Smooth muscle cell (in vitro differentiated cells): ENCODE data around the gene WASL. TPM values are rescaled to one million over a fixed set of nuclear protein-coding genes. Genes with fewer than 3 reads are reported as not detected.

ENCODE experiments used
- DNase-seq: peaks from one replicate; lab custom pipeline; 2025; ENCODE audit not compliant: unreplicated experiment; lab: John Stamatoyannopoulos, UW
- H2AFZ ChIP-seq: fragments of 200-600 bp; sonication (generic); 2 replicates; pipeline ENCODE4 v1.6.0; 2016; ENCODE audit warnings: antibody characterized with exemption, low read depth, mild to moderate bottlenecking
- H3F3A ChIP-seq: fragments of 200-600 bp; sonication (generic); 2 replicates; pipeline ENCODE4 v1.6.0; 2017; ENCODE audit warnings: antibody characterized with exemption, low read depth
- H3K27ac ChIP-seq: fragments of 200-600 bp; sonication (generic); 2 replicates; pipeline ENCODE4 v1.5.1; 2016; ENCODE audit warnings: low read depth, mild to moderate bottlenecking
- H3K27me3 ChIP-seq: fragments of 200-600 bp; sonication (generic); 2 replicates; pipeline ENCODE4 v1.6.1; 2016; ENCODE audit warnings: low read depth, mild to moderate bottlenecking
- H3K36me3 ChIP-seq: fragments of 200-600 bp; sonication (generic); 2 replicates; pipeline ENCODE4 v1.5.1; 2016; ENCODE audit warnings: low read depth
- H3K4me1 ChIP-seq: fragments of 200-600 bp; sonication (generic); 2 replicates; pipeline ENCODE4 v1.5.1; 2016; ENCODE audit warnings: low read depth
- H3K4me2 ChIP-seq: fragments of 200-600 bp; sonication (generic); 2 replicates; pipeline ENCODE4 v1.6.0; 2016; ENCODE audit warnings: mild to moderate bottlenecking
- H3K4me3 ChIP-seq: fragments of 200-600 bp; sonication (generic); 2 replicates; pipeline ENCODE4 v1.5.1; 2016; ENCODE audit warnings: mild to moderate bottlenecking
- H3K79me2 ChIP-seq: fragments of 200-600 bp; sonication (generic); 2 replicates; pipeline ENCODE4 v1.6.0; 2016; ENCODE audit warnings: low read depth, mild to moderate bottlenecking
- H3K9ac ChIP-seq: fragments of 200-600 bp; sonication (generic); 2 replicates; pipeline ENCODE4 v1.6.0; 2016; ENCODE audit warnings: low read depth
- H3K9me3 ChIP-seq: fragments of 200-600 bp; sonication (generic); replicated peaks from 2 replicates; pipeline ENCODE4 v1.5.1; 2016; ENCODE audit warnings: low read depth
- H4K20me1 ChIP-seq: fragments of 200-600 bp; sonication (generic); 2 replicates; pipeline ENCODE4 v1.6.0; 2016; ENCODE audit warnings: low read depth
- CTCF ChIP-seq: fragments of 200-600 bp; sonication (generic); IDR thresholded peaks from 2 replicates; pipeline ENCODE4 v1.5.1; 2017; ENCODE audit warnings: borderline replicate concordance, mild to moderate bottlenecking, antibody characterized with exemption; ENCODE audit not compliant: insufficient read depth, poor library complexity, severe bottlenecking
- WGBS: methylation state at CpG from one replicate; pipeline ENCODE4 v1.1.7; 2016; ENCODE audit warnings: low lambda C conversion rate; 5-methylcytosine and 5-hydroxymethylcytosine counted together
- polyA plus RNA-seq: library from polyadenylated mRNA; unstranded; fragments of >200 nt; fragmentation: Nextera tagmentation; extraction: Ambion mirVana; gene quantifications from 2 replicates; pipeline ENCODE4 v1.2.1, GENCODE V29; 2016
- total RNA-seq: library from RNA; depleted of rRNA; stranded (reverse); fragments of >200 nt; gene quantifications from 2 replicates; pipeline ENCODE4 v1.2.3, GENCODE V29; 2014

WASL gene
- total and polyA plus RNA-seq, 2 experiments from 2014 or later, result 22.7 to 35.3 TPM

GRCh38 chr7:123789817-123790216 is 41.0 kb upstream of the WASL start:
- TF ChIP-seq CTCF, result no peak
- Histone ChIP-seq H3K4me2 (no peak overlapping the region), H3K9ac (no peak overlapping the region), H3F3A (no peaks in the 10 kb centered on the region), H3K4me3 (no peak overlapping the region), H3K4me1 (no peaks in the 10 kb centered on the region), H3K36me3 (no peaks in the 10 kb centered on the region), H3K9me3 (no peaks in the 10 kb centered on the region), H4K20me1 (no peaks in the 10 kb centered on the region), H3K79me2 (no peaks in the 10 kb centered on the region), H3K27ac (no peak overlapping the region), H2AFZ (no peak overlapping the region), H3K27me3 (no peaks in the 10 kb centered on the region)
- 79% methylated on average over 3 of the region's 3 CpGs for WGBS
- DNase-seq, result no peak

GRCh38 chr7:123789206-123789784 is 40.5 kb upstream of the WASL start:
- H3K27ac ChIP-seq, result no peak overlapping the region
- no peaks in the 10 kb centered on the region for H3K4me1 ChIP-seq
- H3K9me3 ChIP-seq, result no peaks in the 10 kb centered on the region
- 97% methylated on average over 4 of the region's 4 CpGs for WGBS
- H3F3A ChIP-seq, result no peaks in the 10 kb centered on the region
- no peaks in the 10 kb centered on the region for H3K27me3 ChIP-seq
- no peak overlapping the region for H3K4me2 ChIP-seq
- no peak for DNase-seq
- no peaks in the 10 kb centered on the region for H3K36me3 ChIP-seq
- H4K20me1 ChIP-seq, result no peaks in the 10 kb centered on the region
- no peak overlapping the region for H3K4me3 ChIP-seq
- H3K9ac ChIP-seq, result no peak overlapping the region
- H2AFZ ChIP-seq, result no peak overlapping the region
- TF ChIP-seq CTCF, result no peak
- H3K79me2 ChIP-seq, result no peaks in the 10 kb centered on the region

GRCh38 chr7:123788584-123788983 is 39.8 kb upstream of the WASL start:
- Histone ChIP-seq H3K4me1 (no peaks in the 10 kb centered on the region), H2AFZ (no peak overlapping the region), H3K9me3 (no peaks in the 10 kb centered on the region), H3K9ac (no peak overlapping the region), H3K27ac (no peak overlapping the region), H3K27me3 (no peaks in the 10 kb centered on the region), H3F3A (no peaks in the 10 kb centered on the region), H3K79me2 (no peaks in the 10 kb centered on the region), H3K4me3 (no peak overlapping the region), H3K4me2 (no peak overlapping the region), H3K36me3 (no peaks in the 10 kb centered on the region), H4K20me1 (no peaks in the 10 kb centered on the region)
- no peak for TF ChIP-seq CTCF
- 87% methylated on average over 2 of the region's 2 CpGs for WGBS
- no peak for DNase-seq

- Histone ChIP-seq H3K9me3 (no peaks in the 10 kb centered on the region), H3K4me1 (no peaks in the 10 kb centered on the region), H4K20me1 (no peaks in the 10 kb centered on the region), H3K9ac (no peak overlapping the region), H2AFZ (no peak overlapping the region), H3K36me3 (no peaks in the 10 kb centered on the region), H3K27me3 (no peaks in the 10 kb centered on the region), H3K4me2 (peak overlapping the region; percentile 15), H3F3A (no peaks in the 10 kb centered on the region), H3K79me2 (no peaks in the 10 kb centered on the region), H3K4me3 (no peak overlapping the region), H3K27ac (no peak overlapping the region)
- no peak for TF ChIP-seq CTCF
- 51% methylated on average over 3 of the region's 3 CpGs for WGBS
- no peak for DNase-seq
Observed at GRCh38 chr7:123787220-123788007, 38.6 kb upstream of the WASL start.
